IPS-18a (cell line): ENCODE data around the gene TMEM145.

Experiments used
- H3K27ac ChIP-seq: one replicate; pipeline ENCODE4 v1.5.1; 2013; ENCODE audit warnings: low read length
- H3K27me3 ChIP-seq: one replicate; pipeline ENCODE4 v1.6.1; 2013; ENCODE audit warnings: mild to moderate bottlenecking, low read length; ENCODE audit not compliant: control insufficient read depth, insufficient read depth
- H3K36me3 ChIP-seq: one replicate; pipeline ENCODE4 v1.6.1; 2013; ENCODE audit warnings: low read depth, low read length; ENCODE audit not compliant: control insufficient read depth
- H3K4me1 ChIP-seq: one replicate; pipeline ENCODE4 v1.6.1; 2013; ENCODE audit warnings: low read depth, low read length; ENCODE audit not compliant: control insufficient read depth
- H3K4me3 ChIP-seq: one replicate; pipeline ENCODE4 v1.5.1; 2013; ENCODE audit warnings: low read length
- H3K9ac ChIP-seq: one replicate; pipeline ENCODE4 v1.6.1; 2013; ENCODE audit warnings: mild to moderate bottlenecking, low read length, moderate library complexity
- H3K9me3 ChIP-seq: one replicate; pipeline ENCODE4 v1.6.1; 2013; ENCODE audit warnings: low read depth, low read length; ENCODE audit not compliant: control insufficient read depth

Gene TMEM145

DNA sequence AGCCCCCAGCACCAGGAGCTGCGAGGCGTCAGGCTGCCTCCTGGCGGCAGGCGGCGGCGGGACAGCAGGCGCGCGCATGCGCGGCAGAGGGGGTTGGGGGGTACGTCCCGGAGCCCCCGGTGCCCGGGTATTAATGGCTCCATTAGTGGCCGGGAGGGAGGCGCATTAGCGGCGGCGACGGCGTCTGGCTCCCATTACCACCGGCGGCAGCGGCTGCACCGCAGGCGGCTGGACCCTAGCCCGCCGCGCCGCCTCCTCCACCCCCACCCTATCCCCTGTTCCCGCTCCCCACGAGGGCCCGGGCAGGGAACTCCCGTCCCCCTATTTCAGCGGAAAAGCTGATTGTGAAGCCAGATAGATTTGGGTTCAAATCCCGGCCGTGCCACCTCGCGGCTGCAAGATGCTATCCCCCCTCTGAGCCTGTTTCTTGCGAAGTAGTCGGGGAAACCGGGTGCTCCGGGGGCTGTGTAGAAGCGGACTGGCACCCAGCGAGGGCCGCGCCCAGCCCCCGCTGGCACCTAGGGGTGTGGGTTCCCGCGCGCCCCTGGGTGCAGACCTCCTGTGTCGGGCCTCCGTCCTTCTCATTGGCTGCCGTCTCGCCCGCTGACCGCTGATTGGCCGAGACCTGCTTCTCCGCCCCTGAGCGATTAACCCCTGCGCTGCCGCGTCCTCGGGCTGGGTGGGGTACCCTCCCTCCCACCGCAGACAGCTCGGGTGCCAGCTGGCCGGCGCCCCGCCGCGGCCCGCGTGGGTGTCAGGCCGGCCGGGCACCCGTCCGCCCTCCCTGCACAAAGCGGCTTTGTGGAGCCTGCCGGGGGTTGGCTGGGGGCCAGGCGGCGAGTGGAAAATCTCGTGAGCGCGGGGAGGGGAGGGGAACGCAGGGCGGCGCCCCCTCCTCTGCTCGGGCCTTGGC lies 33.0 kb upstream of the TMEM145 start:
- Histone ChIP-seq H3K36me3 (no peaks in the 10 kb centered on the region), H3K9me3 (no peaks in the 10 kb centered on the region), H3K27me3 (no peaks in the 10 kb centered on the region), H3K4me1 (peaks cover 22% of the 10 kb centered on the region), H3K9ac (peak overlapping the region; percentile 52), H3K4me3 (peak overlapping the region; percentile 78), H3K27ac (no peak overlapping the region)

DNA sequence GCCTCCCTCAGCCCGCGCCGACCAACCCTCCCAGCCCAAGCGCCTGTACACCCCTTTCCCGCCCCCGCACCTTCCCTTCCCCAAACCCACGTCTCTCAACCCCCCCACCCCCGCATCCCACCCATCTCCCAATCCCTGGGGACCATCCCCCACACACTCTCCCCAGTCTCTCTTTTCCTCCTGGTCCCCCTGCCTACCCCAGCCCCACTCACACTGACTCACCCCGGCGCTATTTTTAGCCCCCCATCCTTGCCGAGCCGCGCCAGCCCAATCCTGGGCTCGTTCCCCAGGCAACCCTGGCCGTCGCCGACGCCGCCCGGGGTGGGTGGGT lies 32.3 kb upstream of the TMEM145 start:
- H3K27ac ChIP-seq = no peak overlapping the region
- H3K36me3 ChIP-seq = no peaks in the 10 kb centered on the region
- H3K27me3 ChIP-seq = no peaks in the 10 kb centered on the region
- H3K4me1 ChIP-seq = peaks cover 28% of the 10 kb centered on the region
- peak overlapping the region; percentile 78 for H3K4me3 ChIP-seq
- no peak overlapping the region for H3K9ac ChIP-seq
- H3K9me3 ChIP-seq = no peaks in the 10 kb centered on the region

DNA sequence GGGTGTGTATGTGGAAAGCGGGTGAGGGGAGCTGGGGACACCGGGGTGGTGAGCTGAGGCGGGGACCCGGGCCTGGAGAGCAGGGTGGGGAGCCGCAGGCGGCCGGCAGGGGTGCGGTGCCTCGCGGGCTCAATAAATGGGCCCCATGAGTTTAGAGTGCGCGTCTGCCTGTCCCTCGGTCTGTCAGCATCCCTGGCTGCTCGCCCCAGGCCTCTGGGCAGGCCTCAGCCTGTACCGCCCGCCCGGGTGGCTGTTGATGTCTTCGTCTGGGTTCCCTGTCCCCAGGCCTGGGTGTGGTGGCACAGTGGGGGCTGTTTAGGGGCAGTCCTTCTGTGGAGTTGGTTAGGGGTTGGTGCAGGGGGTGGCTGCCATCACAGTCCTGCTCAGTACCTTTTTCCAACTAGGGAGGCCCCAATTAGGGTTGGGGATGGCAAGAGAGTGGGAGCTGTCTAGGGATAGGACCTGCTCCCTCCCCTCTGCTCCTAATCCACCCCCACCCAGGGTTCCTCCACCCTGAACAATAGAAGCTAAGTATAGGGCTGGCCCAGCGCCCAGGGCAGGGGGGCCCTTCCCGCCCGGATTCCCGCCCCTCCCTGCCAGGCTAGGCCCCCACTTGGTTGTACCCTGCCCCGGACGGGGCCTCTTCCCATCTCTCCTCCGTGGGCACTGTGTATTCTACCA lies 31.8 kb upstream of the TMEM145 start:
- H3K36me3 ChIP-seq = no peaks in the 10 kb centered on the region
- peak overlapping the region; percentile 50 for H3K4me3 ChIP-seq
- no peaks in the 10 kb centered on the region for H3K27me3 ChIP-seq
- H3K9ac ChIP-seq = no peak overlapping the region
- no peak overlapping the region for H3K27ac ChIP-seq
- no peaks in the 10 kb centered on the region for H3K9me3 ChIP-seq
- H3K4me1 ChIP-seq = peaks cover 31% of the 10 kb centered on the region

DNA sequence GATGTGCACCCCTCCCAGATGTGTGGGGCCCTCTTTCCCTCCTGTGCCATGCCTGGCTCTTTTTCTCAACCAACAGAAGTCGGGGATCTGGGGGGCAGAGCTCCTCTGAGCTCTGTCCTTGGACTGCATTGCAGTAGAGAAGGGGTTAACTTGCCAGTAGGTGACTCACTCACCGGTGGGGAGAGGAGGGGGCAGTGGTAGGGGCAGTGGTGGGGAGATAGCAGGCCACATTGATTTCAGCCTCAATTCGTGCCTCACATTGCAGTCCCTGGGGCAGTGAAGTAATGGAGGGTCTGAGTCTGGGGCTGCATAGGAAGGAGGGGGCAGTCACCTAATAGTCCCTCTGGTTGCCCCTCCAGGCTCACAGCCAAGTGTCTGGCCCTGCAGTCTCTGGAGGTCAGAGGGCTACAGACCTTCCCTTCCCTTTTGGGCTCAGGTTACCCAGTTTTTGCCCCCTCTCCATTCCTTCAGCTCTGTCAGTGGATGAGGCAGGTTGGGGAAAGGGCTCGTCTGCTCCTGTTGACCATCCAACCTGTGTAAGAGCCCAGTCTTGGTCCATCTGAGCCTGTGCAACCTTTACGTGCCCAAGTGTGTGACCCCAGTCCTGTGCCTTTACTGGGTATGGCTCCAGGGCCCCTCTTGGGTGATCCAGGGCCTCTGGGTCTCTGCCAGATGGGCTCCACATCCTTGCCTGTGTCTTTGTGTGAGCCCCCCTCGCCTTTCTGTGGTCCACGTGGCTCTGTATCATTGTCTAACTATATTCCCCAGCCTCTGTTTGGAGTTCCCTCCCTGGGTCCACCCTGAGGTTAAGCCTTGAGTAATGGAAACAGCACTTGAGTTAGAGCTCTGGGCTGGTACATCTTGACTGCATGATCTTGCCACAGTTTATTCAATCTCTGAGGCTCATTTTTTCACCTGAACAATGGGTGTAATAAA lies 31.0 kb upstream of the TMEM145 start:
- Histone ChIP-seq H3K4me3 (peak overlapping the region; percentile 50), H3K36me3 (peaks cover under 1% of the 10 kb centered on the region), H3K9me3 (no peaks in the 10 kb centered on the region), H3K4me1 (peaks cover 31% of the 10 kb centered on the region), H3K9ac (no peak overlapping the region), H3K27ac (no peak overlapping the region), H3K27me3 (no peaks in the 10 kb centered on the region)

DNA sequence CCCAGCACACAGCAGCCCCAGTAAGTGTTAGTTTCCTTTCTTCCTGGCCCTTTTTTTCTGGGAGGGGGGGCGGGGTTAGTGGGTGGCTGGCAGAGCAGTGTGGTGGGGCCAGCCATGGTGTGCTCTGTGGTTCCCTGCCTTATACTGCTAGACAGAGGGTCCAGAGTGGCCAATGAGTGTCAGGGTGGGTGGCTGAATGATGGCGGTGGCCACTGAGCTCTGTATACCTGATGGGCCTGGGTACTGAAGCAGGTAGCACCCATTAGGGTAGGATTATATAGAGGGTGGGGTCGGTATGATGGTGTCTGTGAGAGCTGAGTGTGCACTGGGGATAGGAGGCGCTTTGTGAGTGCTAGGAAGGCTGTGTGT lies 30.3 kb upstream of the TMEM145 start:
- Histone ChIP-seq H3K9ac (no peak overlapping the region), H3K4me3 (no peak overlapping the region), H3K36me3 (peaks cover 8% of the 10 kb centered on the region), H3K27me3 (no peaks in the 10 kb centered on the region), H3K9me3 (no peaks in the 10 kb centered on the region), H3K27ac (no peak overlapping the region), H3K4me1 (peaks cover 31% of the 10 kb centered on the region)

DNA sequence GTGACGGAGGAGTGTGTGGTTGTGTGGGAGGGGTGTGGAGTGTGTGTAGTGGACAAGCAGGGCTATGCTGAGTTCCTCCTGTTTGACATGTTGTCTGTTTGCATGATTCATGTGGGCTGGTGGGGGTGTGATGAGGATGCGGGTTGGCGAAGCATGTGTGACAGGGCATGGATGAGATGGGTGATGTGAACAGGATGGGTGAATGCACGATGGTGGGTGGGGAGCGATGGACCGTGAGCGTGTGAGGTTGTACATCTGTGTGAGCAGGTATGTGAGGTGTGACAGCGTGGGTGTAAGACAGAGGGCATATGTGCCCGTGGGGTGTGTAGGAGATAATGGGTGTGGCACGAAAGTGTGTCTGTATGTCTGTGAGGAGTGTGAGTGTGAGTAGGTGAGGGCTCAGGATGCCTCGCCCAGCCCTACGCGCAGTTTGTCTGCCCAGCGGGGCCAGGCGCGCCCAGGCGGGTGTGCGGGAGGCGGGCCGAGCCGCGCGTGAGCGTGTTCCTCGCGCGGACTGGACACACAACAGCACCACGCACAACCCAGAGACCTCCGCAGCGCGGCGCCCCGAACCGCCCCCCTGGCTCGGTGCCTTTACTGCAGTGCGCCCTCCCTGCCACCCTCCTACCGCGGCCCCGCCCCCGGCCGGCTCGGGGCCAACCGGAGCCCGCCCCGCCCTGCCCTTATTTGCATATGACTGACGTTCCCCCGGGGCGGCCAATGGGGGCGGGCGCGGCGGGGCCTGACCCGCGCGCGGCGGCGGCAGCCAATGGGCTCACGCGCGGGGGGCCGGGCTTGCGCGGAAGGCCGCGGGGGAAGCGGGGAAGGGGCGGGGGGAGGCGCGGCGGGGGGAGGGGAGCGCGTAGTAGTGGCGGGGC lies 29.7 kb upstream of the TMEM145 start:
- Histone ChIP-seq H3K4me1 (peaks cover 31% of the 10 kb centered on the region), H3K4me3 (peak overlapping the region; percentile 59), H3K27me3 (no peaks in the 10 kb centered on the region), H3K27ac (no peak overlapping the region), H3K9ac (no peak overlapping the region), H3K36me3 (peaks cover 14% of the 10 kb centered on the region), H3K9me3 (no peaks in the 10 kb centered on the region)

DNA sequence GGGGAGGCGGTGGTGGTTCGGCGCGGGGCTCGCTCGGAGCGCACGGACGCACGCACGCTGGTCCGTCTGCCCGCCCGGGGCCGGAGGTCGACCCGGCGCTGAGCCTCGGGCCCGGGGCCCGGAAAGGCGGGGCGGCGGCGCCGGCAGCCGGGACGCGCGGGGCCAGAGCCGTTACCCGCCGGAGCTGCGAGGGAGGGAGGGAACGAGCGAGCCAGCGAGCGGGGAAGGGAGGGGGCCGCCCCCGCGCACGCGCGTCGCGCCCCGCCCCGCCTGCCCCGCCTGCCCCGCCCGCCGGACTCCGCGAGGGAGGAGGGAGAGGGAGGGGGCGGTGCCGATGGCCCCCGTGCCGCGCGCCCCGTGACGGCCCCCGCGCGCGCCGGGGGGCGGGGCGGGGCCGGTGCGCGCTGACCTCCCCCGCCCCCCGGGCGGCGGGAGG lies 29.0 kb upstream of the TMEM145 start:
- Histone ChIP-seq H3K27ac (no peak overlapping the region), H3K9ac (no peak overlapping the region), H3K36me3 (peaks cover 21% of the 10 kb centered on the region), H3K27me3 (no peaks in the 10 kb centered on the region), H3K4me3 (no peak overlapping the region), H3K4me1 (peaks cover 31% of the 10 kb centered on the region), H3K9me3 (no peaks in the 10 kb centered on the region)

DNA sequence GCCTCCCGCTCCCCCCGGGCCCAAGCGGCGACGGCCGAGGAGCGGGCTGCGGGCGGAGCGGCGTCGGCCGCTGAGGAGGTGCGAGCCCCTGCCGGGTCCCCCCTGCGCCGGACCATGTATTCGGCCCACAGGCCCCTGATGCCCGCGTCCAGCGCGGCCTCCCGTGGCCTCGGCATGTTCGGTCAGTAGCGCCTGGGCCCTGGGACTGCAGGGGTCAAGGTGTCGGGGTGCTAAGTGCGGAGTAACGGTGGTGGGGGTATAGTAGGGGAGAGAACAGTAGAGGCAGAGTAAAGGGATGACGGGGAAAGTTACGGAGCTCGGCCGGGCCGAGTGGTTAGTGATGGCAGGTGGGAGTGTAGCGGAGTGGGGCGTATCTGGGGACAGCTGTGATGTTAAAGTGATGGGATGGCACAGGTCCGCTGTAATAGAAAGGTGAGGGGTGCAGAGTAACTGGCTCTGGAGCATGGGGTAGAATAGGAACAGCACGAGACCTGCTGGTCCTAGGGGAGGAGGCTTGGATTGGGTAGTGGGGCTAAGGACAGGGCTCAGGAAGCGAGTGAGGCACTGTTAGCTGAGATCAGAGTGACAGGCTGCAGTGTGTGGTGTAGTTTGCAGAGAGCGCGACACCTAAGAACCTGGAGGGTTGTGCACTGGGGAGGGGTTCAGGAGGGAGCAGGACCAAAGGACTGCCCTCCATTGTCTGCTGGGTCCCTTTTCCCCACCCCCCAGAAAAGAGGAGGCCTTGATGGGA lies 28.3 kb upstream of the TMEM145 start:
- H3K27ac ChIP-seq = no peak overlapping the region
- H3K27me3 ChIP-seq = no peaks in the 10 kb centered on the region
- H3K4me3 ChIP-seq = peak overlapping the region; percentile 86
- peaks cover 31% of the 10 kb centered on the region for H3K4me1 ChIP-seq
- peak overlapping the region; percentile 45 for H3K9ac ChIP-seq
- H3K36me3 ChIP-seq = peaks cover 27% of the 10 kb centered on the region
- no peaks in the 10 kb centered on the region for H3K9me3 ChIP-seq

DNA sequence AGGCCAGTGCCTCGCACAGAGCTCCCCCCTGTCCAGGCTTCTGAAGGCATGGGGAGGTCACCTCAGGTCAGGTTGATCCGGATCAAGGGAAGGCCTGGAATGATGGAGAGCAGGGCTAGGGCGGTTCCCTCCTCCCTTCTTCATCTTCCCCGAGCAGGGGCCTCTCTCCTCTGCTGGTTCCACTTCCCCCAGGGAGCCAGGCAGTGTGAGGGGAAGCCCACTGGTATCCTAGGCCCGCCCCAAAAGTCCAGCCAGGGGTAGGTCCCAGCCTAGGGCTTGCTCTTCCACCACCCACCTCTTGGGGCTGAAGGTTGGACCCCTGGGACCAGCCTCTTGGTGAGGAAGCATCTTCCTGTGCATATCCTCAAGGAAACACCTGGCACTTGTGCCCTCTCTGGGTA lies 27.6 kb upstream of the TMEM145 start:
- no peaks in the 10 kb centered on the region for H3K27me3 ChIP-seq
- H3K9ac ChIP-seq = peak overlapping the region; percentile 45
- H3K4me3 ChIP-seq = peak overlapping the region; percentile 86
- no peak overlapping the region for H3K27ac ChIP-seq
- H3K9me3 ChIP-seq = no peaks in the 10 kb centered on the region
- H3K36me3 ChIP-seq = peaks cover 34% of the 10 kb centered on the region
- peaks cover 31% of the 10 kb centered on the region for H3K4me1 ChIP-seq

DNA sequence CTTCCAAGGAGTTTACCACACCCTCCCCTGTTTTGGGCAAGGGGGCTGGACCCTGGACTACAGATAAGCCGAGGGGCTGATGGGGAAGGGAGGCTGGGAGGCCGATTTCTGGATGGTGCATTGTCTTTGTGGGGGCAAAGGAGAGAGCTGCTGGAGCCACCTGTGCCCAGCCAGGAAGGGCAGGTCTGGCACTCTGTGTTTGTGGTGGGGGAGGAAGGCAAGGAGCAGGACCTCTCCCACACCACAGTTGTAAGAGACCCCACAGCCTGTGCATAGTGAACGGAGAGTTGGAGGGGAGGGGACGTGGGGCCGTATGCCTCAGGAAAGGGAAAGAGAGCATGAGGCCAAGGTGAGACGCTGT lies 27.1 kb upstream of the TMEM145 start:
- no peak overlapping the region for H3K9ac ChIP-seq
- no peak overlapping the region for H3K4me3 ChIP-seq
- H3K4me1 ChIP-seq = peaks cover 31% of the 10 kb centered on the region
- H3K27ac ChIP-seq = no peak overlapping the region
- H3K9me3 ChIP-seq = no peaks in the 10 kb centered on the region
- H3K27me3 ChIP-seq = no peaks in the 10 kb centered on the region
- H3K36me3 ChIP-seq = peaks cover 37% of the 10 kb centered on the region
